Measurements from ENCODE around the gene KRTAP10-11.

- no peak for TF ChIP-seq POLR2A (IDR thresholded peaks at IDR 0.05)
- TF ChIP-seq CTCF (IDR thresholded peaks at IDR 0.05 in 4 of 5, conservative IDR thresholded peaks at IDR 0.05 in 1 of 5), result no peak
Measured at GRCh38 chr21:44602463-44602850, 43.8 kb upstream of the KRTAP10-11 start.
